K562 (cell line): ENCODE results near the gene ETS1. TPM values are rescaled to one million over a fixed set of nuclear protein-coding genes. Genes with fewer than 3 reads are reported as not detected.
A peak's percentile ranks its signal among the peaks of the same experiment; 100 is the strongest.

ENCODE experiments used
- ATAC-seq: fragments of 200-7000 bp; cut with Tn5 transposase; 3 replicates; pipeline ENCODE4 v1.9.1; 2020; ENCODE audit warnings: moderate library complexity
- BruUV-seq: library from RNA; stranded (reverse); fragments of 400-500 nt; replicated peaks from 2 replicates; lab custom pipeline; 2021; lab: Mats Ljungman, UMichigan
- CTCF ChIA-PET: fragments of 300-600 bp; formaldehyde crosslinking; extraction: SDS; loops from one replicate; lab custom pipeline; 2021; ENCODE audit warnings: low intra/inter-chr PET ratio; lab: Yijun Ruan, JAX
- POLR2A ChIA-PET: fragments of 300-600, 350-650 bp; sonication (Branson Sonifier 250); formaldehyde crosslinking; extraction: SDS; loops from one replicate; lab custom pipeline; 2021; ENCODE audit warnings: antibody characterized with exemption, inconsistent platforms; lab: Yijun Ruan, JAX
- DNase-seq, 4 experiments: peaks; one replicate each; pipeline versions ENCODE4 v3.0.0 to v3.0.0-alpha.2; 2011 to 2018; ENCODE audit warnings: low spot score in 3 of 4, mixed read lengths in 3 of 4; ENCODE audit errors: extremely low read depth in 1 of 4
- FAIRE-seq: peaks from 2 replicates; lab custom pipeline; 2011; peaks lifted over from hg19 to GRCh38; lab: Jason Lieb, UNC
- H2AFZ ChIP-seq: 2 replicates; pipeline ENCODE4 v1.6.0; 2011; ENCODE audit warnings: low read depth, low read length, control low read depth, inconsistent platforms
- H3K27ac ChIP-seq: fragments of 200-600 bp; 3 replicates; pipeline ENCODE4 v1.8.0; 2011; ENCODE audit warnings: low read depth, mild to moderate bottlenecking, control low read depth, inconsistent platforms, low read length, moderate library complexity, mixed read lengths; ENCODE audit errors: extremely low read depth
- H3K27me3 ChIP-seq, 2 experiments: fragments of 300-600 bp in 1 of 2; 2 replicates in 1 of 2; 3 replicates in 1 of 2; pipeline versions ENCODE4 v1.6.0 to v1.8.0; 2011; ENCODE audit warnings: inconsistent platforms in 2 of 2, low read length in 2 of 2, mild to moderate bottlenecking in 1 of 2, mixed read lengths in 1 of 2, moderate library complexity in 1 of 2; ENCODE audit not compliant: control insufficient read depth in 2 of 2, insufficient read depth in 2 of 2
- H3K36me3 ChIP-seq: fragments of 300-600 bp; 3 replicates; pipeline ENCODE4 v1.8.0; 2011; ENCODE audit warnings: mild to moderate bottlenecking, low read length, inconsistent platforms; ENCODE audit not compliant: control insufficient read depth, insufficient read depth
- H3K4me1 ChIP-seq, 2 experiments: fragments of 200-600 bp in 1 of 2; replicated peaks in 1 of 2; 2 replicates in 1 of 2; 3 replicates in 1 of 2; pipeline versions ENCODE4 v1.5.1 to v1.8.0; 2011; ENCODE audit warnings: inconsistent platforms in 2 of 2, low read length in 2 of 2, mild to moderate bottlenecking in 1 of 2, mixed read lengths in 1 of 2, moderate library complexity in 1 of 2; ENCODE audit not compliant: control insufficient read depth in 2 of 2, insufficient read depth in 2 of 2
- H3K4me2 ChIP-seq: 2 replicates; pipeline ENCODE4 v1.6.1; 2011; ENCODE audit warnings: low read length, control low read depth, inconsistent platforms, mixed read lengths; ENCODE audit not compliant: insufficient read depth
- H3K4me3 ChIP-seq: fragments of 200-600 bp; sonication (generic), shearing (Covaris generic); 2 replicates; pipeline ENCODE4 v1.5.1; 2016; ENCODE audit warnings: control low read depth, inconsistent platforms
- H3K79me2 ChIP-seq: fragments of 200-600 bp; 3 replicates; pipeline ENCODE4 v1.8.0; 2011; ENCODE audit warnings: low read length, inconsistent platforms; ENCODE audit not compliant: control insufficient read depth, insufficient read depth
- H3K9ac ChIP-seq, 2 experiments: 2 replicates each; pipeline versions ENCODE4 v1.6.0 to v1.6.1; 2011; ENCODE audit warnings: low read depth in 2 of 2, low read length in 2 of 2, control low read depth in 1 of 2, inconsistent platforms in 1 of 2, mild to moderate bottlenecking in 1 of 2, mixed read lengths in 1 of 2; ENCODE audit not compliant: insufficient read depth in 1 of 2
- H3K9me1 ChIP-seq: one replicate; pipeline ENCODE4 v1.6.0; 2011; ENCODE audit warnings: inconsistent platforms, mild to moderate bottlenecking, low read length, moderate library complexity; ENCODE audit not compliant: control insufficient read depth, insufficient read depth
- H3K9me3 ChIP-seq: replicated peaks from 2 replicates; pipeline ENCODE4 v1.5.1; 2011; ENCODE audit warnings: low read depth, low read length, inconsistent platforms; ENCODE audit not compliant: control insufficient read depth, insufficient read depth
- H4K20me1 ChIP-seq: replicated peaks from 2 replicates; pipeline ENCODE4 v1.6.1; 2011; ENCODE audit warnings: low read length, inconsistent platforms, mixed read lengths; ENCODE audit not compliant: control insufficient read depth, insufficient read depth
- CREM ChIP-seq: IDR thresholded peaks from 2 replicates; pipeline ENCODE4 v1.6.1; 2014; ENCODE audit warnings: antibody characterized with exemption, low read depth
- CTCF ChIP-seq, 3 experiments: IDR thresholded peaks in 2 of 3; conservative IDR thresholded peaks in 1 of 3; 2 replicates each; pipeline ENCODE4 v1.5.1; 2011 to 2012; ENCODE audit warnings: low read length in 3 of 3, mild to moderate bottlenecking in 3 of 3, control low read depth in 2 of 3, improper control_type of control experiment in 1 of 3, inconsistent platforms in 1 of 3, low read depth in 1 of 3, mixed read lengths in 1 of 3, moderate library complexity in 1 of 3; ENCODE audit not compliant: insufficient read depth in 2 of 3
- FOXA3 ChIP-seq, 2 experiments: fragments of 450-650 bp in 1 of 2; sonication (generic) in 1 of 2; formaldehyde crosslinking; IDR thresholded peaks in 1 of 2; conservative IDR thresholded peaks in 1 of 2; 2 replicates each; pipeline versions ENCODE4 v1.4.0 to v1.8.0; 2020 to 2022; ENCODE audit warnings: mild to moderate bottlenecking in 2 of 2, missing genetic modification reagents in 1 of 2
- HDAC6 ChIP-seq: IDR thresholded peaks from 2 replicates; pipeline ENCODE4 v1.6.1; 2012; ENCODE audit warnings: low read depth, mild to moderate bottlenecking, control low read depth, inconsistent platforms, low read length, moderate library complexity
- RAD21 ChIP-seq, 2 experiments: fragments of 250-450 bp in 1 of 2; fragments of 450-650 bp in 1 of 2; sonication (Bioruptor Pico) in 1 of 2; formaldehyde crosslinking in 1 of 2; IDR thresholded peaks in 1 of 2; conservative IDR thresholded peaks in 1 of 2; 2 replicates each; pipeline versions ENCODE4 v1.4.0 to v1.8.0; 2020 to 2022; ENCODE audit warnings: mild to moderate bottlenecking in 2 of 2, moderate library complexity in 1 of 2
- WGBS: fragments of 100-300 bp; shearing (Covaris generic); methylation state at CpG from one replicate; pipeline ENCODE4 v1.1.6; 2016; ENCODE audit warnings: low coverage, mixed read lengths; ENCODE audit not compliant: insufficient coverage; ENCODE audit errors: missing lambda C conversion rate; 5-methylcytosine and 5-hydroxymethylcytosine counted together
- in situ Hi-C: fragments of 300-500 bp; cut with MboI; formaldehyde crosslinking; loops from 4 replicates; pipeline ENCODE4 v1.15.0; 2018; ENCODE audit warnings: inconsistent platforms, mixed read lengths
- intact Hi-C: fragments of 100-400 bp; cut with micrococcal nuclease; formaldehyde crosslinking; loops from 2 replicates; pipeline ENCODE4 v1.14.2; 2022
- polyA plus RNA-seq, 8 experiments: library from polyadenylated mRNA; depleted of rRNA in 4 of 8; stranded (reverse) in 5 of 8; unstranded in 3 of 8; fragments of >200 nt; fragmentation: Nextera tagmentation in 2 of 8; fragmentation: Illumina TruSeq in 1 of 8; extraction: Ambion mirVana in 2 of 8; extraction: Trizol in 1 of 8; gene quantifications; 2 replicates each; pipeline versions ENCODE4 v1.2.1 to v1.2.3, GENCODE V29; 2011 to 2014; ENCODE audit warnings: inconsistent platforms in 1 of 8, missing spikeins in 1 of 8
- total RNA-seq, 7 experiments: library from RNA; depleted of rRNA in 6 of 7; stranded (reverse); fragments of >200 nt in 6 of 7; fragmentation: Illumina TruSeq in 2 of 7; extraction: Trizol in 2 of 7; gene quantifications; 2 replicates each; pipeline versions ENCODE4 v1.2.1 to v1.2.3, GENCODE V29; 2011 to 2021; ENCODE audit warnings: low replicate concordance in 1 of 7
- TF ChIP-seq, protein P1 (sequence below): fragments of 450-650 bp; formaldehyde crosslinking; IDR thresholded peaks from 2 replicates; pipeline ENCODE4 v1.4.0; 2020; ENCODE audit warnings: mild to moderate bottlenecking

The ETS1 gene
- total and polyA plus RNA-seq, 9 of the 15 experiments (the other 6 are each of a cell fraction or from before 2014, with no cell fraction given): 0.04 to 1.4 (median 0.23) TPM

DNA sequence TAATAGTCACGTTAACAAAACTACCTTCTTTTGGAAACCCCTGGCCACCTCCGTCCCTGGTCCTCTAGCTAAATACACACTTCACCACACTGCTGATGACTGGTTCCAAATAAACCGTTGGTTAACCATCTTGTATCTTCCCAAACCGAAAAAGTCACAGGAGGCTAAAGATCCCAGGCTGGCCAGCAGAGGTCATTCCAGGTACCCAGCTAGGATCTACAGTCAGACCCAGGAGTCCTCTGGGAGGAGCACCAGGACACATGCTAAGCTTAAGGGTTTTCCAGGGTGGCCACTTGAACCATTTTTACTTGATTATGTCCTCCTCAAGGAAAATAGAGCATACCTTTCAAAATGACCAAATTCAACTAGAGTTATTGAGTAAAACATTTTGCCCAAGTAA is 103.2 kb downstream of the ETS1 start:
- no peak for FAIRE-seq
- no peaks in the 10 kb centered on the region; a peak in 1 of 5 replicates for H3K4me1 ChIP-seq
- TF ChIP-seq CREM (no peak), HDAC6 (no peak), RAD21 (CRISPR knock-in tag; conservative IDR thresholded peaks at IDR 0.05 in 1 of 2, IDR thresholded peaks at IDR 0.05 in 1 of 2) (peak in 1 of 2 experiments; percentile 50; a peak in 3 of 4 replicates), FOXA3 (CRISPR knock-in tag; conservative IDR thresholded peaks at IDR 0.05 in 1 of 2, IDR thresholded peaks at IDR 0.05 in 1 of 2) (no peak), CTCF (IDR thresholded peaks at IDR 0.05 in 2 of 3, conservative IDR thresholded peaks at IDR 0.05 in 1 of 3; ENCODE audit: insufficient read depth in 2 of 3, low read depth in 1 of 3, low read length in 3 of 3) (peak in 2 of 3 experiments; percentile 22 to 23; a peak in 1 of 6 replicates)
- TF ChIP-seq, protein P1, sequence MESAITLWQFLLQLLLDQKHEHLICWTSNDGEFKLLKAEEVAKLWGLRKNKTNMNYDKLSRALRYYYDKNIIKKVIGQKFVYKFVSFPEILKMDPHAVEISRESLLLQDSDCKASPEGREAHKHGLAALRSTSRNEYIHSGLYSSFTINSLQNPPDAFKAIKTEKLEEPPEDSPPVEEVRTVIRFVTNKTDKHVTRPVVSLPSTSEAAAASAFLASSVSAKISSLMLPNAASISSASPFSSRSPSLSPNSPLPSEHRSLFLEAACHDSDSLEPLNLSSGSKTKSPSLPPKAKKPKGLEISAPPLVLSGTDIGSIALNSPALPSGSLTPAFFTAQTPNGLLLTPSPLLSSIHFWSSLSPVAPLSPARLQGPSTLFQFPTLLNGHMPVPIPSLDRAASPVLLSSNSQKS (CRISPR knock-in tag): no peak
- DNase-seq: peak in 1 of 4 experiments; percentile 4
- H3K9me3 ChIP-seq: no peaks in the 10 kb centered on the region
- ATAC-seq: no peak; the same call in 2 of the 3 replicates
- H4K20me1 ChIP-seq: no peaks in the 10 kb centered on the region
- no peaks in the 10 kb centered on the region for H3K9me1 ChIP-seq
- no peaks in the 10 kb centered on the region for H3K79me2 ChIP-seq
- H3K9ac ChIP-seq: no peak overlapping the region
- CTCF ChIA-PET: no interaction called here
- POLR2A ChIA-PET: no interaction called here
- in situ Hi-C loops: no loop called here
- no TSS peak for BruUV-seq
- H2AFZ ChIP-seq: no peak overlapping the region
- 3% methylated on average over 4 of the region's 4 CpGs for WGBS
- no peaks in the 10 kb centered on the region for H3K36me3 ChIP-seq
- H3K4me2 ChIP-seq: no peak overlapping the region
- H3K27me3 ChIP-seq: peaks cover 0 to 4% of the 10 kb centered on the region in 2 experiments; a peak in 1 of 5 replicates
- no peak overlapping the region for H3K27ac ChIP-seq
- intact Hi-C loops: no loop called here
- H3K4me3 ChIP-seq: no peak overlapping the region
